PC-9 (cell line): ENCODE measurements around the gene GREM1. TPM values are rescaled to one million over a fixed set of nuclear protein-coding genes. Genes with fewer than 3 reads are reported as not detected.

Experiments
- BruUV-seq: library from RNA; stranded (reverse); fragments of 400-500 nt; replicated peaks from 2 replicates; lab custom pipeline; 2021; lab: Mats Ljungman, UMichigan
- CTCF ChIA-PET: fragments of 300-600 bp; sonication (Branson Sonifier 250); formaldehyde crosslinking; loops from one replicate; lab custom pipeline; 2022; ENCODE audit warnings: antibody characterized with exemption; lab: Charles Lee
- POLR2A ChIA-PET: fragments of 300-600 bp; sonication (Branson Sonifier 250); formaldehyde crosslinking; loops from one replicate; lab custom pipeline; 2022; ENCODE audit warnings: antibody characterized with exemption; ENCODE audit not compliant: unreplicated experiment; lab: Charles Lee
- DNase-seq, 2 experiments: peaks; one replicate each; pipeline versions ENCODE4 v3.0.0 to v3.0.0-alpha.2; 2015 to 2022; ENCODE audit warnings: mixed read lengths in 1 of 2
- H2AFZ ChIP-seq: fragments of 200-600 bp; sonication (generic); 2 replicates; pipeline ENCODE4 v1.8.1; 2017; ENCODE audit warnings: antibody characterized with exemption
- H3F3A ChIP-seq: fragments of 200-600 bp; sonication (generic); 2 replicates; pipeline ENCODE4 v1.8.1; 2017; ENCODE audit warnings: antibody characterized with exemption, mild to moderate bottlenecking, low read depth; ENCODE audit not compliant: insufficient read depth
- H3K27ac ChIP-seq: fragments of 200-600 bp; sonication (generic); 2 replicates; pipeline ENCODE4 v1.6.1; 2016; ENCODE audit warnings: mixed run types
- H3K27me3 ChIP-seq: fragments of 200-600 bp; sonication (generic); 2 replicates; pipeline ENCODE4 v1.6.1; 2016; ENCODE audit warnings: low read depth, mixed run types; ENCODE audit not compliant: insufficient read depth
- H3K36me3 ChIP-seq: fragments of 200-600 bp; sonication (generic); 2 replicates; pipeline ENCODE4 v1.6.1; 2016; ENCODE audit warnings: low read depth, mixed run types
- H3K4me1 ChIP-seq: fragments of 200-600 bp; sonication (generic); replicated peaks from 2 replicates; pipeline ENCODE4 v1.6.1; 2016; ENCODE audit warnings: mixed run types; ENCODE audit not compliant: insufficient read depth
- H3K4me2 ChIP-seq: fragments of 200-600 bp; sonication (generic); 2 replicates; pipeline ENCODE4 v1.6.1; 2017; ENCODE audit warnings: mixed run types
- H3K4me3 ChIP-seq: fragments of 200-600 bp; sonication (generic); 2 replicates; pipeline ENCODE4 v1.6.1; 2016; ENCODE audit warnings: mixed run types
- H3K79me2 ChIP-seq: fragments of 200-600 bp; sonication (generic); 2 replicates; pipeline ENCODE4 v1.6.1; 2017; ENCODE audit warnings: low read depth, mixed run types
- H3K9me2 ChIP-seq: fragments of 200-600 bp; sonication (generic); 2 replicates; pipeline ENCODE4 v1.8.1; 2017; ENCODE audit warnings: mild to moderate bottlenecking; ENCODE audit not compliant: insufficient read depth
- H3K9me3 ChIP-seq: fragments of 200-600 bp; sonication (generic); 2 replicates; pipeline ENCODE4 v1.8.1; 2016; ENCODE audit warnings: low read depth; ENCODE audit not compliant: insufficient read depth
- H4K20me1 ChIP-seq: fragments of 200-600 bp; sonication (generic); 2 replicates; pipeline ENCODE4 v1.8.1; 2017; ENCODE audit not compliant: insufficient read depth
- CTCF ChIP-seq: fragments of 200-600 bp; sonication (generic); conservative IDR thresholded peaks from 2 replicates; pipeline ENCODE4 v1.6.1; 2017; ENCODE audit warnings: mixed run types, antibody characterized with exemption, mild to moderate bottlenecking, moderate library complexity
- EZH2 ChIP-seq: fragments of 200-600 bp; sonication (generic); IDR thresholded peaks from 2 replicates; pipeline ENCODE4 v1.8.0; 2017; ENCODE audit warnings: antibody characterized with exemption, low read depth
- intact Hi-C: fragments of 100-400 bp; cut with micrococcal nuclease; formaldehyde crosslinking; loops from one replicate; pipeline ENCODE4 v1.10.0; 2022; ENCODE audit not compliant: unreplicated experiment
- total RNA-seq: library from RNA; stranded (reverse); gene quantifications from 2 replicates; pipeline ENCODE4 v1.2.3, GENCODE V29; 2021

The GREM1 gene
- total RNA-seq, 1 experiment from 2014 or later: 0.39 TPM

- Histone ChIP-seq H3K79me2 (no peaks in the 10 kb centered on the region), H4K20me1 (no peaks in the 10 kb centered on the region), H3K9me2 (no peaks in the 10 kb centered on the region), H2AFZ (no peak overlapping the region), H3K4me1 (peaks cover 15% of the 10 kb centered on the region), H3K4me3 (no peak overlapping the region), H3K27ac (no peak overlapping the region), H3K9me3 (no peaks in the 10 kb centered on the region), H3K27me3 (no peaks in the 10 kb centered on the region), H3F3A (0 out of 2 replicates have a peak, but pooled peaks cover 3% of the 10 kb centered on the region), H3K36me3 (no peaks in the 10 kb centered on the region), H3K4me2 (no peak overlapping the region)
- DNase-seq: no peak
- intact Hi-C loops: no loop called here
- ChIA-PET CTCF (no interaction called here), POLR2A (no interaction called here)
- TF ChIP-seq CTCF (no peak), EZH2 (no peak)
- no TSS peak for BruUV-seq
Observed at GRCh38 chr15:32709295-32710033, 8.3 kb upstream of the GREM1 start.

- intact Hi-C loops: no loop called here
- Histone ChIP-seq H3K9me3 (no peaks in the 10 kb centered on the region), H3K36me3 (no peaks in the 10 kb centered on the region), H3F3A (no peaks in the 10 kb centered on the region), H3K27ac (no peak overlapping the region), H3K27me3 (no peaks in the 10 kb centered on the region), H3K4me1 (no peaks in the 10 kb centered on the region), H3K9me2 (no peaks in the 10 kb centered on the region), H3K79me2 (no peaks in the 10 kb centered on the region), H3K4me3 (no peak overlapping the region), H2AFZ (no peak overlapping the region), H3K4me2 (no peak overlapping the region), H4K20me1 (no peaks in the 10 kb centered on the region)
- DNase-seq: no peak
- POLR2A ChIA-PET: interaction anchor here (0.6 kb wide), 1 partner anchor 8 kb away, joined by 4 read pairs; no protein-coding TSS in a partner anchor
- TF ChIP-seq CTCF (no peak), EZH2 (no peak)
- CTCF ChIA-PET: no interaction called here
- no TSS peak for BruUV-seq
Observed at GRCh38 chr15:32715276-32715675, 2.5 kb upstream of the GREM1 start.

- Histone ChIP-seq H3K27ac (no peak overlapping the region), H3K9me3 (no peaks in the 10 kb centered on the region), H3K9me2 (no peaks in the 10 kb centered on the region), H3K27me3 (no peaks in the 10 kb centered on the region), H3K4me1 (no peaks in the 10 kb centered on the region), H3K4me3 (no peak overlapping the region), H3K4me2 (no peak overlapping the region), H3K79me2 (no peaks in the 10 kb centered on the region), H3K36me3 (no peaks in the 10 kb centered on the region), H4K20me1 (no peaks in the 10 kb centered on the region), H3F3A (no peaks in the 10 kb centered on the region), H2AFZ (no peak overlapping the region)
- no peak for DNase-seq
- ChIA-PET POLR2A (no interaction called here), CTCF (no interaction called here)
- intact Hi-C loops: no loop called here
- no TSS peak for BruUV-seq
- no peak for TF ChIP-seq EZH2
- TF ChIP-seq CTCF: no peak
Observed at GRCh38 chr15:32716216-32716914, 1.4 kb upstream of the GREM1 start.
